CD4-positive, alpha-beta T cell treated with Interleukin-1 beta for 1 hour (primary cell): Measurements from ENCODE around the gene ZBTB7A.

ENCODE experiments used
- DNase-seq, 2 donors: peaks; one replicate each; pipeline ENCODE4 v3.0.0-alpha.2; 2020 to 2022

Gene ZBTB7A

GRCh38 chr19:4066176-4066606 is 508 bp downstream of the ZBTB7A start:
- DNase-seq: no peak

GRCh38 chr19:4065430-4066175 is 1.1 kb downstream of the ZBTB7A start:
- peak; percentile 97 to 98 for DNase-seq

- peak; percentile 58 to 65 for DNase-seq
Observed at GRCh38 chr19:4064496-4065260, 2.0 kb downstream of the ZBTB7A start.

GRCh38 chr19:4064149-4064495 is 2.6 kb downstream of the ZBTB7A start:
- no peak for DNase-seq

- DNase-seq: no peak
Observed at GRCh38 chr19:4063369-4064148, 3.1 kb downstream of the ZBTB7A start.

- no peak for DNase-seq
Observed at GRCh38 chr19:4062419-4063368, 4.0 kb downstream of the ZBTB7A start.

GRCh38 chr19:4061683-4062418 is 4.8 kb downstream of the ZBTB7A start:
- no peak for DNase-seq

- peak; percentile 53 to 55 for DNase-seq
Observed at GRCh38 chr19:4061178-4061682, 5.5 kb downstream of the ZBTB7A start.

- no peak for DNase-seq
Observed at GRCh38 chr19:4060621-4061177, 6.0 kb downstream of the ZBTB7A start.

GRCh38 chr19:4059891-4060620 is 6.6 kb downstream of the ZBTB7A start:
- DNase-seq: peak; percentile 88 to 89

GRCh38 chr19:4059453-4059871 is 7.2 kb downstream of the ZBTB7A start:
- no peak for DNase-seq

GRCh38 chr19:4058693-4059452 is 7.8 kb downstream of the ZBTB7A start:
- no peak for DNase-seq

GRCh38 chr19:4057931-4058692 is 8.6 kb downstream of the ZBTB7A start:
- DNase-seq: peak; percentile 48 to 81

GRCh38 chr19:4055209-4055552 is 11.5 kb downstream of the ZBTB7A start:
- no peak for DNase-seq

GRCh38 chr19:4054441-4055208 is 12.1 kb downstream of the ZBTB7A start:
- DNase-seq: no peak

GRCh38 chr19:4053423-4054324 is 13.0 kb downstream of the ZBTB7A start:
- no peak for DNase-seq

- DNase-seq: no peak
Observed at GRCh38 chr19:4052993-4053422, 13.7 kb downstream of the ZBTB7A start.
